Smooth muscle cell (in vitro differentiated cells): ENCODE measurements around the gene PLEKHN1. TPM values are rescaled to one million over a fixed set of nuclear protein-coding genes. Genes with fewer than 3 reads are reported as not detected.
"Not testable (repeated sequence)": the region's sequence is repeated elsewhere in the genome, so short reads cannot be mapped to it uniquely, and the experiment has no call there.

Source experiments
- DNase-seq: peaks from one replicate; lab custom pipeline; 2025; ENCODE audit not compliant: unreplicated experiment; lab: John Stamatoyannopoulos, UW
- H2AFZ ChIP-seq: fragments of 200-600 bp; sonication (generic); 2 replicates; pipeline ENCODE4 v1.6.0; 2016; ENCODE audit warnings: antibody characterized with exemption, low read depth, mild to moderate bottlenecking
- H3F3A ChIP-seq: fragments of 200-600 bp; sonication (generic); 2 replicates; pipeline ENCODE4 v1.6.0; 2017; ENCODE audit warnings: antibody characterized with exemption, low read depth
- H3K27ac ChIP-seq: fragments of 200-600 bp; sonication (generic); 2 replicates; pipeline ENCODE4 v1.5.1; 2016; ENCODE audit warnings: low read depth, mild to moderate bottlenecking
- H3K27me3 ChIP-seq: fragments of 200-600 bp; sonication (generic); 2 replicates; pipeline ENCODE4 v1.6.1; 2016; ENCODE audit warnings: low read depth, mild to moderate bottlenecking
- H3K36me3 ChIP-seq: fragments of 200-600 bp; sonication (generic); 2 replicates; pipeline ENCODE4 v1.5.1; 2016; ENCODE audit warnings: low read depth
- H3K4me1 ChIP-seq: fragments of 200-600 bp; sonication (generic); 2 replicates; pipeline ENCODE4 v1.5.1; 2016; ENCODE audit warnings: low read depth
- H3K4me2 ChIP-seq: fragments of 200-600 bp; sonication (generic); 2 replicates; pipeline ENCODE4 v1.6.0; 2016; ENCODE audit warnings: mild to moderate bottlenecking
- H3K4me3 ChIP-seq: fragments of 200-600 bp; sonication (generic); 2 replicates; pipeline ENCODE4 v1.5.1; 2016; ENCODE audit warnings: mild to moderate bottlenecking
- H3K79me2 ChIP-seq: fragments of 200-600 bp; sonication (generic); 2 replicates; pipeline ENCODE4 v1.6.0; 2016; ENCODE audit warnings: low read depth, mild to moderate bottlenecking
- H3K9ac ChIP-seq: fragments of 200-600 bp; sonication (generic); 2 replicates; pipeline ENCODE4 v1.6.0; 2016; ENCODE audit warnings: low read depth
- H3K9me3 ChIP-seq: fragments of 200-600 bp; sonication (generic); replicated peaks from 2 replicates; pipeline ENCODE4 v1.5.1; 2016; ENCODE audit warnings: low read depth
- H4K20me1 ChIP-seq: fragments of 200-600 bp; sonication (generic); 2 replicates; pipeline ENCODE4 v1.6.0; 2016; ENCODE audit warnings: low read depth
- CTCF ChIP-seq: fragments of 200-600 bp; sonication (generic); IDR thresholded peaks from 2 replicates; pipeline ENCODE4 v1.5.1; 2017; ENCODE audit warnings: borderline replicate concordance, mild to moderate bottlenecking, antibody characterized with exemption; ENCODE audit not compliant: insufficient read depth, poor library complexity, severe bottlenecking
- WGBS: methylation state at CpG from one replicate; pipeline ENCODE4 v1.1.7; 2016; ENCODE audit warnings: low lambda C conversion rate; 5-methylcytosine and 5-hydroxymethylcytosine counted together
- polyA plus RNA-seq: library from polyadenylated mRNA; unstranded; fragments of >200 nt; fragmentation: Nextera tagmentation; extraction: Ambion mirVana; gene quantifications from 2 replicates; pipeline ENCODE4 v1.2.1, GENCODE V29; 2016
- total RNA-seq: library from RNA; depleted of rRNA; stranded (reverse); fragments of >200 nt; gene quantifications from 2 replicates; pipeline ENCODE4 v1.2.3, GENCODE V29; 2014

Gene PLEKHN1
- total and polyA plus RNA-seq, 2 experiments from 2014 or later, result 2.6 to 5.2 TPM

- H3F3A ChIP-seq, result no peaks in the 10 kb centered on the region
- no peak overlapping the region for H3K9ac ChIP-seq
- H3K79me2 ChIP-seq, result no peaks in the 10 kb centered on the region
- no peak overlapping the region for H3K4me3 ChIP-seq
- peaks cover 9% of the 10 kb centered on the region for H3K4me1 ChIP-seq
- no peaks in the 10 kb centered on the region for H3K27me3 ChIP-seq
- peak overlapping the region; percentile 72 for H3K4me2 ChIP-seq
- no peak overlapping the region for H3K27ac ChIP-seq
- WGBS, result 38% methylated on average over 21 of the region's 21 CpGs
- no peak for DNase-seq
- no peak for TF ChIP-seq CTCF
- H3K36me3 ChIP-seq, result no peaks in the 10 kb centered on the region
- H3K9me3 ChIP-seq, result no peaks in the 10 kb centered on the region
- H2AFZ ChIP-seq, result no peak overlapping the region
- H4K20me1 ChIP-seq, result peaks cover 15% of the 10 kb centered on the region
These were observed 38.8 kb downstream of the PLEKHN1 start for GRCh38 chr1:1004780-1005697.

GRCh38 chr1:1005774-1006304 is 39.6 kb downstream of the PLEKHN1 start:
- WGBS, result 82% methylated on average over 11 of the region's 23 CpGs

DNA sequence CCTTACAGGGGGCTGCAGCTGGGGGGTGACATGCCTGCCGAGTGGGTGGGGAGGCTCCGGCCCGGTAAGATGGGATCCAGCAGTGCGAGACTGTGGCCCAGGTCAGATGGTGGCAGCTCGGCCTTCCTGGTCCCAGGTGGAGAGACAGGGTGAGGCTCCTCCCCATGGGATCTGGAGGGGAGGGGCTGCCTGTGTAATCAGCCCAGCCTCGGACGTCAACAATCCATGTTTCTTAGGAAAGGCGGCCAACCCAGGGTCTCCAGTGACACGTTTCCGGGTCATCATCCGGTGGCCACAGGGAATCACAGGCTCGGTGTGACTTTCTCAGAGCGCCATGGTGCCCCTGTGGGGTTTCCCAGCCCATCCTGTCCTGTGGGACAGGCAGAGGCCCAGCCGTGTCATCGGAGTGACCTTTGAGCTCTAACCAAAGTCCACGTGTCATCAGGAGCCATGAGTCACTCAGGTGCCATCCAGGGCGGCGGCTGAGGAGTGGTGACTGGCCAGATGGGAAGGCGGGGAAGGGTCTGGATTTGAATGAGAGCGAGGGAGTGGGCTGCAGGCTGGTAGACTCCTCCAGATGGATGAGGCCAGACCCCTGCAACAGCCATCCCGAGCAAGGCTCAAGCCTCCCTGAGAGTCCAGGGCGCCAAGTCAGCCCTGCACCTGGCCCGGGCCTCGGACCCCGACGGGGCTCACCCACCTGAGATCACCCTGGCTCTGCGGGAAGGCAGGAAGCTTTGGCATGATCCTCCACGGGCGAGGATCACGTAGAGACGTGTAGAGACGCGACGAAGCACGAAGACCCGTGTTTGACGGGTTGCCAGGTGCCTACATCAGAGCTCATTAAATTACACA is 40.2 kb downstream of the PLEKHN1 start:
- Histone ChIP-seq H2AFZ (no peak overlapping the region), H3K36me3 (no peaks in the 10 kb centered on the region), H3K4me3 (no peak overlapping the region), H3K4me1 (peaks cover 9% of the 10 kb centered on the region), H3F3A (no peaks in the 10 kb centered on the region), H3K79me2 (no peaks in the 10 kb centered on the region), H4K20me1 (peaks cover 15% of the 10 kb centered on the region), H3K27ac (no peak overlapping the region), H3K9ac (no peak overlapping the region), H3K4me2 (no peak overlapping the region), H3K27me3 (no peaks in the 10 kb centered on the region), H3K9me3 (no peaks in the 10 kb centered on the region)
- no peak for DNase-seq
- 88% methylated on average over 37 of the region's 37 CpGs for WGBS
- TF ChIP-seq CTCF, result no peak

More at GRCh38 chr1:1005774-1006304, 39.6 kb downstream of the PLEKHN1 start:
- H3K4me1 ChIP-seq, result peaks cover 9% of the 10 kb centered on the region
- no peaks in the 10 kb centered on the region for H3K79me2 ChIP-seq
- no peaks in the 10 kb centered on the region for H3K36me3 ChIP-seq
- H4K20me1 ChIP-seq, result peaks cover 15% of the 10 kb centered on the region
- H2AFZ ChIP-seq, result no peak overlapping the region
- no peaks in the 10 kb centered on the region for H3K9me3 ChIP-seq
- no peak overlapping the region for H3K4me3 ChIP-seq
- no peak for TF ChIP-seq CTCF
- H3K4me2 ChIP-seq, result no peak overlapping the region
- no peaks in the 10 kb centered on the region for H3K27me3 ChIP-seq
- H3K9ac ChIP-seq, result no peak overlapping the region
- no peaks in the 10 kb centered on the region for H3F3A ChIP-seq
- DNase-seq, result no peak
- no peak overlapping the region for H3K27ac ChIP-seq

DNA sequence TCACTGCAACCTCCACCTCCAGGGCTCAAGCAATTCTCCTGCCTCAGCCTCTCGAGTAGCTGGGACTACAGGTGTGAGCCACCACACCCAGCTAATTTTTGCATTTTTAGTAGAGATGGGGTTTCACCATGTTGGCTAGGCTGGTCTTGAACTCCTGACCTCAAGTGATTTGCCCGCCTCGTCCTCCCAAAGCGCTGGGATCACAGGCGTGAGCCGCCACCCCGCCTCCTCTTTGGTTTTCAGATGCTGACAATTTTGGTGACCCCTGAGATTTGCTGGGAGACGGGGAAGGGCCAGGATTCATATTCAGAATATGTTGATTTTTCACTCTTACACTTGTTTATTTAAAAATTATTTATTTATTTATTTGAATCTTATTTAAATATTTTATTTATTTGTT is 43.8 kb downstream of the PLEKHN1 start:
- not testable (repeated sequence) for H3K79me2 ChIP-seq, H3K9me3 ChIP-seq, H4K20me1 ChIP-seq, H3K27ac ChIP-seq, H3K9ac ChIP-seq, H2AFZ ChIP-seq, H3K4me3 ChIP-seq, H3K36me3 ChIP-seq, DNase-seq, H3K4me2 ChIP-seq, H3F3A ChIP-seq, H3K27me3 ChIP-seq
- H3K4me1 ChIP-seq, result peaks cover 19% of the 10 kb centered on the region
- WGBS, result 92% methylated on average over 8 of the region's 8 CpGs
